Measurements from ENCODE around the gene HRNR.

DNA sequence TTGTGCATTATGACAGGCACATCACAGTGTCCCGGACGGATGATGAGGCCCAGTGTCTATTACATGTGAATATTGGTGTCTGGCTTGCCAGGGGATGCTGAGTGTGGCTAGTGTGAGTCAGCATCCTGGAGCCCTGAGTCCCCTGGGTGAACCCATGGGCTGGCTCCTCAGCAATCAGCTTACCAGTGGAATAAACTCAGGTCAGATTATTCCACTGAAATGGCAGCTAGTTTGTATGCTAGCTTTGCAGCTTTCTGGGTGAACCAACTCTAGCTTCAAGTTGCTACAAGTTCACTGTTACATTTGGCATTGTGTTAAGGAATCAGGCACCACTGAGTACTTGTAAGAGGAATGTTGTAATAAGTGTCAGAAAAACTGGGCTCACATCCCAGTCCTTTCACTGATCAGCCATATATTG is 41.0 kb downstream of the HRNR start:
- TF ChIP-seq, protein P1, sequence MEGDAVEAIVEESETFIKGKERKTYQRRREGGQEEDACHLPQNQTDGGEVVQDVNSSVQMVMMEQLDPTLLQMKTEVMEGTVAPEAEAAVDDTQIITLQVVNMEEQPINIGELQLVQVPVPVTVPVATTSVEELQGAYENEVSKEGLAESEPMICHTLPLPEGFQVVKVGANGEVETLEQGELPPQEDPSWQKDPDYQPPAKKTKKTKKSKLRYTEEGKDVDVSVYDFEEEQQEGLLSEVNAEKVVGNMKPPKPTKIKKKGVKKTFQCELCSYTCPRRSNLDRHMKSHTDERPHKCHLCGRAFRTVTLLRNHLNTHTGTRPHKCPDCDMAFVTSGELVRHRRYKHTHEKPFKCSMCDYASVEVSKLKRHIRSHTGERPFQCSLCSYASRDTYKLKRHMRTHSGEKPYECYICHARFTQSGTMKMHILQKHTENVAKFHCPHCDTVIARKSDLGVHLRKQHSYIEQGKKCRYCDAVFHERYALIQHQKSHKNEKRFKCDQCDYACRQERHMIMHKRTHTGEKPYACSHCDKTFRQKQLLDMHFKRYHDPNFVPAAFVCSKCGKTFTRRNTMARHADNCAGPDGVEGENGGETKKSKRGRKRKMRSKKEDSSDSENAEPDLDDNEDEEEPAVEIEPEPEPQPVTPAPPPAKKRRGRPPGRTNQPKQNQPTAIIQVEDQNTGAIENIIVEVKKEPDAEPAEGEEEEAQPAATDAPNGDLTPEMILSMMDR (IDR thresholded peaks at IDR 0.05; ENCODE audit: insufficient read depth, low read length), result no peak
- no peak for TF ChIP-seq POLR2AphosphoS5 (IDR thresholded peaks at IDR 0.05; ENCODE audit: low read depth)

Data from HL-60 (cell line).